ENCODE measurements around the gene TSPAN9. TPM values are rescaled to one million over a fixed set of nuclear protein-coding genes. Genes with fewer than 3 reads are reported as not detected.

Gene TSPAN9
- polyA plus RNA-seq, 1 donor (not counting 4 experiments of a cell fraction or from before 2014, with no cell fraction given) = 27.5 TPM

GRCh38 chr12:3158851-3159465, 81.8 kb downstream of the TSPAN9 start:
- Histone ChIP-seq H4K20me1 (ENCODE audit: control insufficient read depth, extremely low read depth, insufficient read depth, low read length) (no peaks in the 10 kb centered on the region), H3K4me2 (ENCODE audit: control insufficient read depth, extremely low read depth, insufficient read depth, low read depth, low read length) (no peak overlapping the region), H3K36me3 (ENCODE audit: control insufficient read depth in 2 of 2, extremely low read depth in 1 of 2, insufficient read depth in 2 of 2, low read length in 2 of 2) (peaks cover 0 to 3% of the 10 kb centered on the region in 2 experiments), H3K27ac (ENCODE audit: control insufficient read depth, insufficient read depth, low read length) (no peak overlapping the region), H3K27me3 (ENCODE audit: control insufficient read depth, extremely low read depth, insufficient read depth, low read length) (no peaks in the 10 kb centered on the region), H3K4me3 (ENCODE audit: control insufficient read depth in 2 of 3, extremely low read depth in 1 of 3, insufficient read depth in 2 of 3, low read depth in 1 of 3, low read length in 3 of 3) (no peak overlapping the region), H2AFZ (ENCODE audit: control insufficient read depth, low read length) (no peak overlapping the region), H3K9me1 (ENCODE audit: control insufficient read depth, extremely low read depth, insufficient read depth, low read length) (no peaks in the 10 kb centered on the region), H3K4me1 (ENCODE audit: control insufficient read depth, extremely low read depth, insufficient read depth, low read length) (peaks cover 3% of the 10 kb centered on the region), H3K9ac (ENCODE audit: control insufficient read depth, extremely low read depth, insufficient read depth, low read length) (no peak overlapping the region), H3K9me3 (ENCODE audit: control insufficient read depth, low read depth, low read length) (no peaks in the 10 kb centered on the region), H3K79me2 (ENCODE audit: control insufficient read depth, insufficient read depth, low read length) (no peaks in the 10 kb centered on the region)
- TF ChIP-seq EZH2 (IDR thresholded peaks at IDR 0.05; ENCODE audit: low read length) (no peak), CTCF (optimal IDR thresholded peaks at IDR 0.05 in 1 of 3, IDR thresholded peaks at IDR 0.05 in 1 of 3, conservative IDR thresholded peaks at IDR 0.05 in 1 of 3; ENCODE audit: extremely low read depth in 1 of 3, insufficient read depth in 2 of 3, low read length in 3 of 3) (no peak)
- DNase-seq (ENCODE audit: low read depth, low spot score) (no peak), FAIRE-seq (no peak)
- dilution Hi-C loops (cut with MboI; ENCODE audit: extremely low pct_ligation_motif_present, low sequenced_read_pairs) = no loop called here

GRCh38 chr12:3160081-3160480, 82.9 kb downstream of the TSPAN9 start:
- Histone ChIP-seq H3K79me2 (ENCODE audit: control insufficient read depth, insufficient read depth, low read length) (no peaks in the 10 kb centered on the region), H2AFZ (ENCODE audit: control insufficient read depth, low read length) (no peak overlapping the region), H3K9me3 (ENCODE audit: control insufficient read depth, low read depth, low read length) (no peaks in the 10 kb centered on the region), H3K9me1 (ENCODE audit: control insufficient read depth, extremely low read depth, insufficient read depth, low read length) (no peaks in the 10 kb centered on the region), H3K4me3 (ENCODE audit: control insufficient read depth in 2 of 3, extremely low read depth in 1 of 3, insufficient read depth in 2 of 3, low read depth in 1 of 3, low read length in 3 of 3) (no peak overlapping the region), H3K27ac (ENCODE audit: control insufficient read depth, insufficient read depth, low read length) (no peak overlapping the region), H4K20me1 (ENCODE audit: control insufficient read depth, extremely low read depth, insufficient read depth, low read length) (no peaks in the 10 kb centered on the region), H3K4me1 (ENCODE audit: control insufficient read depth, extremely low read depth, insufficient read depth, low read length) (peaks cover 3% of the 10 kb centered on the region), H3K27me3 (ENCODE audit: control insufficient read depth, extremely low read depth, insufficient read depth, low read length) (no peaks in the 10 kb centered on the region), H3K4me2 (ENCODE audit: control insufficient read depth, extremely low read depth, insufficient read depth, low read depth, low read length) (no peak overlapping the region), H3K36me3 (ENCODE audit: control insufficient read depth in 2 of 2, extremely low read depth in 1 of 2, insufficient read depth in 2 of 2, low read length in 2 of 2) (peaks cover 0 to 2% of the 10 kb centered on the region in 2 experiments), H3K9ac (ENCODE audit: control insufficient read depth, extremely low read depth, insufficient read depth, low read length) (no peak overlapping the region)
- dilution Hi-C loops (cut with MboI; ENCODE audit: extremely low pct_ligation_motif_present, low sequenced_read_pairs) = no loop called here
- no peak for TF ChIP-seq CTCF (optimal IDR thresholded peaks at IDR 0.05 in 1 of 3, IDR thresholded peaks at IDR 0.05 in 1 of 3, conservative IDR thresholded peaks at IDR 0.05 in 1 of 3; ENCODE audit: extremely low read depth in 1 of 3, insufficient read depth in 2 of 3, low read length in 3 of 3)
- TF ChIP-seq EZH2 (IDR thresholded peaks at IDR 0.05; ENCODE audit: low read length) = no peak
- FAIRE-seq (no peak), DNase-seq (ENCODE audit: low read depth, low spot score) (no peak)
